ES-I3 (cell line): Measurements from ENCODE around the gene RTP3.
A peak's percentile ranks its signal among the peaks of the same experiment; 100 is the strongest.
"Not testable (repeated sequence)": the region's sequence is repeated elsewhere in the genome, so short reads cannot be mapped to it uniquely, and the experiment has no call there.

Source experiments
- H3K36me3 ChIP-seq: 2 replicates; pipeline ENCODE4 v1.6.1; 2013; ENCODE audit warnings: mild to moderate bottlenecking, low read length, control low read depth, moderate library complexity; ENCODE audit not compliant: insufficient read depth
- H3K4me1 ChIP-seq: 2 replicates; pipeline ENCODE4 v1.6.1; 2013; ENCODE audit warnings: mild to moderate bottlenecking, control low read depth, low read length; ENCODE audit not compliant: insufficient read depth
- H3K9ac ChIP-seq: 2 replicates; pipeline ENCODE4 v1.6.1; 2013; ENCODE audit warnings: low read depth, mild to moderate bottlenecking, low read length, moderate library complexity
- H3K9me3 ChIP-seq: 2 replicates; pipeline ENCODE4 v1.6.1; 2013; ENCODE audit warnings: mild to moderate bottlenecking, low read length, moderate library complexity; ENCODE audit not compliant: control insufficient read depth, insufficient read depth

The RTP3 gene

DNA sequence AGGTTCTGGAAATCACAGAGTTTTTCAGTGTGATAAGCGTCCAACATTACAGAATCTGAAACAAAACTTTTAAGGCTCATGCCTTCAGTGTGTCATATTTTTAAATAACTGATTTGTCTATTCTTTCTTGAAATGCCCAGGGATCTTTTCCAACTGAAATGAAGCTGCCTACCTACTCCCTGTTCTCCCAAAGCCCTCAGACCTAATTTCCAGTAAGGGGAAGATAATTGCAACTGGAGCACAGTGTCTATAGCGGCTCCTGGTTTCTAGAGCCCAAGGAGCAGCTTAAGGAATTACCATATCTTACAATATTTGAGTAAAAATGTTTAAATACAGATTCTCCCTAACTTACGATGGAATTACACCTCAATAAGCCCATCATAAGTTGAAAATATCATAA, 35.3 kb downstream of the RTP3 start:
- no peaks in the 10 kb centered on the region for H3K9me3 ChIP-seq
- no peaks in the 10 kb centered on the region for H3K36me3 ChIP-seq
- no peak overlapping the region for H3K9ac ChIP-seq
- H3K4me1 ChIP-seq = peaks cover 12% of the 10 kb centered on the region

DNA sequence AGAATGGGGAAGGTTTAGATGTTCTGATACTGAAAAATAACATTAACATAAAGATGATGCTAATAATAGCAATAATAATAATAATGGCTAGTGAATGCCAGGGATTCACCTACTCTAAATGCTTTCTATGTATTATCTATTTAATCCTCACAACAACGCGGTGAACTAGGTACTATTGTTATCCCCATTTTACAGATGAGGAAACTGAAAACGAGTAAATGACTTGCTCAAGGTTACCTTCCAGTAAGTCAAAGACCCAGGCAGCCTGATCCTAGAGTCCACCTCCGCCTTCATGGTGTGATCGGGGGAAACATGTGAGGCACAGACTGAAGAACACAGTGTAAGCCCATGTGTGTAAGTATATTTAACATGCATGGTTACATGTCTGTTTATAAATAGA, 38.0 kb downstream of the RTP3 start:
- H3K4me1 ChIP-seq = peaks cover 12% of the 10 kb centered on the region
- H3K9ac ChIP-seq = no peak overlapping the region
- H3K9me3 ChIP-seq = no peaks in the 10 kb centered on the region
- H3K36me3 ChIP-seq = no peaks in the 10 kb centered on the region

DNA sequence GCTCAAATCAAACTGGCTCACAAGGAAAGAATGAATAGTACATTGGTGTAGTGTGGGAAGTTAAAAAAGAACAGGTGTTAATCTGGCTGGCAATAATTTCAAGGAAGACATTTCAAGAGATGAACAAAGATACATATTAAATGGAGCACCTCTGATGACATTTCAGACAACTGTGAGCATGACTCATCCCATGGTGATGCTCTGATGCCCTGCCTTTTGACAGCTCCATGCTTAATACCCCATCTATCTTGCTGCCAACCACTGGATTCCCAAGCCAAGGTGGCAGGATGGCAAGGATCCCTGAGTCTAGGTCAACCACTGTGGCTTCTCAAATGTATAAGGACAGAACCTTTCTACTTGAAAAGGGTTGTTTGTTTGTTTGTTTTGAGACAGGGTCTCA, 39.0 kb downstream of the RTP3 start:
- H3K4me1 ChIP-seq = peaks cover 12% of the 10 kb centered on the region
- no peaks in the 10 kb centered on the region for H3K9me3 ChIP-seq
- no peaks in the 10 kb centered on the region for H3K36me3 ChIP-seq
- no peak overlapping the region for H3K9ac ChIP-seq

DNA sequence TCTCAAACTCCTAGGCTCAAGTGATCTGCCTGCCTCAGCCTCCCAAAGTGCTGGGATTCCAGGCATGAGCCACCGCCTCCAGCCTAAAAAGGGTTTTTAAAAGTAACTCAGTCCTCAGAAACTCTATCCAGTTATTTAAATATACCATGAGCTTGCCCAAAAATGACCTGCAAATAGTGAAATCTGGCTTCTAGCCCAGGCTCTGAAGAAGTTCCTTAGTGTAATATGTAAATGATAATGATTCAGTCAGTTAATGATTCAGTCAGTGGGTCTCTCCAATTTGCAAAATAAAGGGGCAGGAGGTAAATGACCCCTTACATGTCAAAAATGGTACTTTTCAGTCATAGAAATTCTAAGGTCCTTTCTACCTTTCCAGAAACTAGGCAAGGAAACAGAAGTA, 39.5 kb downstream of the RTP3 start:
- Histone ChIP-seq H3K36me3 (no peaks in the 10 kb centered on the region), H3K9ac (no peak overlapping the region), H3K4me1 (peaks cover 12% of the 10 kb centered on the region), H3K9me3 (no peaks in the 10 kb centered on the region)

DNA sequence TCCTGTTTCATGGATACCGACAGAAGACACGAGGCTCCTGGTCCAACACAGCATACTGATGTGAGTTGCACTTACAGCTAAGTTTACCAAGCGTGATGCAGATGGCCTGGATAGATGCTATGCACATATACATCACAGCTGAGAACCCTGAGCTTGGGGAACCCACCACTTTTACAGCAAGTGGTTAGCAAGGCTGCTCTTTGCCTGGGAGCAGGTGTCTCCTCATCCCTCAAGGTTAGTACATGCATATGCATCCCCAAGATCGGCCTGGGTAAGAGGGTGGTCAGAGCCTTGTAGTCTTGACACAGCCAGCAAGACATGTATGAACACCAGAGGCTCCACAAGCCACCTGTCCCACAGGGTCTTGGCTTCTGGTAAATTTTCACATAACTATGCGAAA, 40.0 kb downstream of the RTP3 start:
- Histone ChIP-seq H3K9ac (no peak overlapping the region), H3K36me3 (no peaks in the 10 kb centered on the region), H3K4me1 (peaks cover 12% of the 10 kb centered on the region), H3K9me3 (no peaks in the 10 kb centered on the region)

DNA sequence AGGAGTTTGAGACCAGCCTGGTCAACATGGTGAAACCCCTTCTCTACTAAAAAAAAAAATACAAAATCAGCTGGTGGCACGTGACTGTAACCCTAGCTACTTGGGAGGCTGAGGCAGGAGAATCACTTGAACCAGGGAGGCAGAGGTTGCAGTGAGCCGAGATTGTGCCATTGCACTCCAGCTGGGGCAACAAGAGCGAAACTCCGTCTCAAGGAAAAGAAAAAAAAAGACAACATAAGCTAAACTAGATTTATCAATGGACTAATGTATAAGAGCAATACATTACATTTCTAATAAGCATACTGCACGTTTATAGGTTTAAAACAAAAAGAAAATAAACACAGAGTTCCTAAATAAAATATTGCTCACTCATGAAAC, 40.6 kb downstream of the RTP3 start:
- not testable (repeated sequence) for H3K9me3 ChIP-seq, H3K9ac ChIP-seq, H3K36me3 ChIP-seq
- peaks cover 12% of the 10 kb centered on the region for H3K4me1 ChIP-seq

DNA sequence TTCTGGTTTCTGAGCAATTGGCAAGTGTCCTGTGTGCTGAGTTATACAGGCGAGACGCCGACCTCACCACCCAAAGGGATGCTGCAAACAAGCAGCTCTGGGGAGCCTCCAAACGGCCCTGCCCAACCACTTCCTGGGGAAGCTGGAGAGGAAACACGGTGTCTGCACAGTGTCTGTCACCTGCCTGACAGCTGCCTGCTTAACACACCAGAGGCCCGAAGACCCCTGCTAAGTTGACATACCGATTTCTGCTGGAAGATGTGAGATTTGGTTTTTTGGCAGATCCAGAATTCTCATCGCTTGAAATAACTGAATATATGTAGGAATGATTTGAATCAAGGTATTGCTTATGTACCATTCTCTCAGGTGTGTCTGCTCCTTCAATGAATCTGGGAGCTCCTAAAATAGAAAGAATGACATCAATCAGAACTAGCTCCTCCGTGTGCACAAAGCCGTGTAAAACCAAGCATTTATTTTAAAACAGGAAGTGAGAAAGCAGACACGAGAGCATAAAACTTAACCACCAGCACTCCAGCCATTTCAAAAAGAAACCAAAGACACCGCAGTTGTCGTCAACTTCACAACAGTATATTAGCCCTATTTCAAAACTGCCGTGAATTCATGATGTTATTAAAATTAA, 41.1 kb downstream of the RTP3 start:
- peaks cover 12% of the 10 kb centered on the region for H3K4me1 ChIP-seq
- H3K36me3 ChIP-seq = no peaks in the 10 kb centered on the region
- H3K9me3 ChIP-seq = no peaks in the 10 kb centered on the region
- no peak overlapping the region for H3K9ac ChIP-seq

DNA sequence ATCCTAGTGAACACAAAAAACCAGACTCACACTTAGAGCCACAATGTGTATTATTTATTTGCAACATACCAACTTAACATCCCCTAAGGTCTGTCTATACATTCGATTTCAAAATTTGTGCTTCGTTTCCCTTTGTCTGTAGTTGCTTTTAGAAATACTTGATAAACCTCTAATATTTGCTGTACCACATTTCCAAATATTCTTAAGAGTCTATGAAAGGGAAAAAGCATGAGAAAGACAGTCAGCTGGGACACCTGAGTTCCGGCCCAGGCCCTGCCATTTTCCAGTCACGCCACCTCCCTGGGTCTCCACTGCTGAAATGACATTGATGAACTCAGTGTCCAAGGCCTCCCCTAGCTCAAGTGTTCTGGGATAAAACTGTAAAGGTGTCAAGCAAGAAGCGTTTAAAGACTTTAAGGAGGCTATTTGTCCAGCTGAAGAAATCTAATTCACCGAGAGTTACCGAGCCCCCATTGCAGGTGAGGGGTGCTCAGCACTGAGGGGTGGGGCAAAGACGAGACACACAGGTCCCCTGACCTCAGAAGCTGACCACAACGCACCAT, 41.7 kb downstream of the RTP3 start:
- Histone ChIP-seq H3K9ac (no peak overlapping the region), H3K9me3 (no peaks in the 10 kb centered on the region), H3K4me1 (peaks cover 12% of the 10 kb centered on the region), H3K36me3 (no peaks in the 10 kb centered on the region)

DNA sequence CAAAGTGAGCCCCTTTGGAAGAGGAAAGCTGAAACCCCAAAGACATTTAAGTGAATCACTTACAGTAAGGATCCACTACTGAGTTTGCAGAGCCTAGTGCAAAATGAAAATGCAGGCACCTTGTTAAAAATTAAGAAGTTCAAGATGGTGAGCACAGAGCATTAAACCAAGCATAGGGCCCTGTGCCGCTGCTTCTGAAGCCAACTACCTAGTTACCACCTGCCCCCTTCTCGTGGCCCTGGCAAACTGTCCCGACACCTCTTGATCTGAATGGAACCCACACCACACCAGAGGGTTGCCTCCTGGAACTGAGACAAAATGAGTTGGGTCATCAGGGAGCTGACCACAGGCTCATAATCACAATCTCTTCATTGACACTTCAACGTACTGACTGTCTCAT, 42.8 kb downstream of the RTP3 start:
- Histone ChIP-seq H3K4me1 (peaks cover 20% of the 10 kb centered on the region), H3K9ac (no peak overlapping the region), H3K9me3 (no peaks in the 10 kb centered on the region), H3K36me3 (no peaks in the 10 kb centered on the region)

DNA sequence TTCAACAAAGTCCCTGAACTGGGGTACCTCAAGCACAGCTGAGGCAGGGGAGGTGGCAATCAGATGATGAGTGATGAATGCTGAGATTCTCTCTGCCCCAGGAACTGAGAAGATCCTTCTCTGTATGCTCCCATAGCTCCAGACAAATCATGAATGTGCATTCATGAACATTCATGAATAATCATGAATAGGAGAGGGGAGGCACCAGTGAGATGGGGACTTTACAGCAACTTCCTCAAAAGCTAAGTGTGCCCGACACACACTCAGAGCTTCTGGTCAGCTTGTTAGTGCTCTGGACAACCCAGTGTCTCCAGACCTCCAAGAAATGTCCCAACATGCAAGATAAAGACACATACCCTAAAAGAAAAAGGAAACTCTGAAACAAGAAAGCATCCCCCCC, 44.1 kb downstream of the RTP3 start:
- H3K9ac ChIP-seq = no peak overlapping the region
- no peaks in the 10 kb centered on the region for H3K9me3 ChIP-seq
- no peaks in the 10 kb centered on the region for H3K36me3 ChIP-seq
- peaks cover 29% of the 10 kb centered on the region for H3K4me1 ChIP-seq

DNA sequence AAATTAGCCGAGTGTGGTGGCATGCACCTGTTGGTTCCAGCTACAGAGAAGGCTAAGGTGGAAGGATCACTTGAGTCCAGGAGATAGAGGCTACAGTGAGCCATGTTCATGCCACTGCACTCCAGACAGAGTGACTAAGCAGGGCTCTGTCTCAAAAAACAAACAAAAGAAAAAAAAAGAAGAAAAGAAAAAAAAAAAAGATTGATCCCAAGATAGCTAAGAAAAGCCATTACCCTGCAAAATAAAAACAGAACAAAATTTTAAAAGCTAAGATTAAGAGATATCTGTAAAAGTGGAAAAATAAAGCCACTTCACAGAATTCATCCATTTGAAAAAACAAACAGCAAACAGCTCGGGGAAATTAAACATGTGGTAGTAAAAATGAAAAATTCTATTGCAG, 44.6 kb downstream of the RTP3 start:
- H3K4me1 ChIP-seq = peaks cover 25% of the 10 kb centered on the region
- H3K9ac ChIP-seq = no peak overlapping the region
- no peaks in the 10 kb centered on the region for H3K9me3 ChIP-seq
- H3K36me3 ChIP-seq = no peaks in the 10 kb centered on the region

DNA sequence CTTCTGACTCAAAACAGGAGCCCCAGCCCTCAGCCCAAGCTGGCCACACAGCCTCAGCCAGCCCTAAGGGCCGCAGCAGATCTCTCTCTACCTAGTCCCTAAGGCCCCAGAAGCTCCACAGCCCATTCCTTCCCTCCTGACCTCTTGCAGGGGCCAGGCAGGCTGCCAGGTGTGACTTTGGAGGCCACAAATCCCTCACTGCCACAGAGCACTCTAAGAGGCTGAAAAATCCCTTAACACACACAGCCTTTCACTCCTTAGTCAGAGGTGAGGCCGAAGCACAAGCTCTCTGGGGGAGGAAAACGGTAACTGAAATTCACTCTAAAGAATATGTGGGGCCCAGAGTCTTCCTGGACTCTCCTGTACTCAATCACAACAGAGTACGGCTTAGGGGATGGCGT, 45.0 kb downstream of the RTP3 start:
- Histone ChIP-seq H3K9ac (no peak overlapping the region), H3K9me3 (no peaks in the 10 kb centered on the region; the same call in 1 of the 2 replicates), H3K4me1 (peaks cover 20% of the 10 kb centered on the region), H3K36me3 (no peaks in the 10 kb centered on the region)

DNA sequence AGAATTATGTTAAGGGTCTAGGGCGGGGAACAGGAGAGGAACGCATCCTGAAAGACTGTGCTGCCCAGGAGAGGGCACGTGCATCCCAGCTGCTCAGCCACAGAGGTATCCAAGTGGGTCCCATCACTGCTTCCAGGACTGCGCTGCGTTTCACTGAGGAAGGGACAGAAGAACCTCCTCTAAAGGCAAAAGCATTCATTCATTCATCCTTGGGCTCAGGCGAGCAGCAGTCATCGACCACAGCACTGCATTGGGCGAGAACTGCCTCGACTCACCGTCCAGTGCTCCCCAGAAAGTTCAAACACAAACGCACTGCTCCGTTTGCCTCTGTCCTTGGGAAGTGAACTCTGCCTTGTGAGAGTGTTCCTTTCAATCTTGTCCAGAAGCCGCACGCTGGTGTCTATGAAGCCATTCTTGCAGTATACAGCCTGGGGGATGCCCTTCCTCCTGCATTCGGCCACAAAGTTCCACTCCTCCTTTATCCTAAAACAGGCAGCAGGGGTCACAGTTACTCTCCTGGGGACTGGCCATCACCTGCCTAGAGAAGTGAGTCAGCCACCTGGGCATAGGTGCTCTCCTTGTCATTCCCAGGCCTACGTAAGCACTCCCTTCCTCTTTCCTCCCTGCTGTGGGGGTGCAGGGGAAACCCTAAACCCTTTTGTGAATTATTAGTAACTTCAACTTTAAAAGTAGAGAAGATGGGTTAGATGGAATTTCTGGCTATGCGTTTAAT, 47.2 kb downstream of the RTP3 start:
- Histone ChIP-seq H3K9ac (no peak overlapping the region), H3K4me1 (peaks cover 18% of the 10 kb centered on the region), H3K9me3 (peaks cover 13% of the 10 kb centered on the region), H3K36me3 (no peaks in the 10 kb centered on the region)

DNA sequence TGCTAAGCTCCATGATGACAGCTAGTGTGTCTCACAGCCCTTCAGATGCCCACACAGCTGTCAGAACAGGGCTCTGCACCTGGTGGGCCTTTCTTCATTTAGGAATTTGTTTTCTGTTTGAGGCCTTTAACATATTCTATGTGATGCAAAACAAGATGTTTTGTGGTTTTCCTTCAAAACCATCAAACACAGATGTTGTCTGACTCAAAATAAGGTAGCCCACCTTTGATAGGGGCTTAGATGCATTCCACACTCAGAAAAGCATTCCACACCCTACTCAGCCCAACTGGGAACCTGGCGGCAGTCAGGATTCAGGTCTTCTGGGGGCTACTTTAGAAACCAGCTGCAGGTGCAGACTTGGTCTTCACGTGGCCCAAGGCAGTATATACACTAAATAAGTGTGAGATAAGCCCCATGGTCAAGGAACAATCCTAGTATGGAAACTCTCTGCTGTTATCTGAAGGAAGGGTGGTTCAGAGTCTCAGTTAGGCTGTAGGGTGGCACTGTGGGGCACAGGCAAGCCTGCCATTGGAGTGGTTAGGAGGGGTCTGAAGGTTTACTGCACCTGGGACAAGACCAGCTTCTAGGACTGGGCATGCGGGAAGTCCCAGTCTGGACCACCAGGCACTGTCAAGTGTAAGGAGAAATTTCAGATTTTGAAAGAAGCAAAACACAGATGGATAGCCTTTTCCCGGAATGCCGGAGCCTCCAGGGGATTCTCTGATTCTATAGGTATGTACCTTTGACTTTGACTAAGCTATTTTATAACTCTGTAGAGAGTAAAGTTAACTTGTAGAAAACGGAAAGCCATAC, 48.2 kb downstream of the RTP3 start:
- Histone ChIP-seq H3K4me1 (peaks cover 18% of the 10 kb centered on the region), H3K9me3 (peaks cover 13% of the 10 kb centered on the region), H3K36me3 (peaks cover 2% of the 10 kb centered on the region; the same call in 1 of the 2 replicates), H3K9ac (peak overlapping the region; percentile 12)
